Subcutaneous abdominal adipose tissue (tissue), 5 donors: ENCODE measurements around the gene AQP5.
A peak's percentile ranks its signal among the peaks of the same experiment; 100 is the strongest.

ENCODE experiments used
- H3K27ac ChIP-seq: one replicate; pipeline ENCODE4 v1.7.0; 2013; ENCODE audit warnings: low read depth, mild to moderate bottlenecking, inconsistent platforms, low read length, moderate library complexity
- H3K27me3 ChIP-seq, 5 donors: one replicate each; pipeline ENCODE4 v1.7.0; 2013; ENCODE audit warnings: low read length in 5 of 5, inconsistent platforms in 1 of 5; ENCODE audit not compliant: control insufficient read depth in 5 of 5, insufficient read depth in 4 of 5
- H3K36me3 ChIP-seq, 5 donors: one replicate each; pipeline ENCODE4 v1.7.0; 2013; ENCODE audit warnings: low read length in 5 of 5; ENCODE audit not compliant: control insufficient read depth in 5 of 5, insufficient read depth in 5 of 5
- H3K4me1 ChIP-seq, 5 donors: one replicate each; pipeline ENCODE4 v1.7.0; 2013; ENCODE audit warnings: low read length in 5 of 5, mild to moderate bottlenecking in 3 of 5, moderate library complexity in 1 of 5; ENCODE audit not compliant: control insufficient read depth in 5 of 5, insufficient read depth in 5 of 5
- H3K4me3 ChIP-seq, 5 donors: one replicate each; pipeline ENCODE4 v1.7.0; 2013; ENCODE audit warnings: low read length in 5 of 5, low read depth in 1 of 5
- H3K9ac ChIP-seq, 5 donors: one replicate each; pipeline ENCODE4 v1.7.0; 2013; ENCODE audit warnings: low read length in 5 of 5, mild to moderate bottlenecking in 4 of 5, moderate library complexity in 3 of 5
- H3K9me3 ChIP-seq, 5 donors: one replicate each; pipeline ENCODE4 v1.7.0; 2013; ENCODE audit warnings: low read length in 5 of 5; ENCODE audit not compliant: control insufficient read depth in 5 of 5
- donor health status: healthy.
- donor health status: healthy.
- donor health status: healthy.
- donor health status: healthy.
- donor health status: healthy.

Gene AQP5

DNA sequence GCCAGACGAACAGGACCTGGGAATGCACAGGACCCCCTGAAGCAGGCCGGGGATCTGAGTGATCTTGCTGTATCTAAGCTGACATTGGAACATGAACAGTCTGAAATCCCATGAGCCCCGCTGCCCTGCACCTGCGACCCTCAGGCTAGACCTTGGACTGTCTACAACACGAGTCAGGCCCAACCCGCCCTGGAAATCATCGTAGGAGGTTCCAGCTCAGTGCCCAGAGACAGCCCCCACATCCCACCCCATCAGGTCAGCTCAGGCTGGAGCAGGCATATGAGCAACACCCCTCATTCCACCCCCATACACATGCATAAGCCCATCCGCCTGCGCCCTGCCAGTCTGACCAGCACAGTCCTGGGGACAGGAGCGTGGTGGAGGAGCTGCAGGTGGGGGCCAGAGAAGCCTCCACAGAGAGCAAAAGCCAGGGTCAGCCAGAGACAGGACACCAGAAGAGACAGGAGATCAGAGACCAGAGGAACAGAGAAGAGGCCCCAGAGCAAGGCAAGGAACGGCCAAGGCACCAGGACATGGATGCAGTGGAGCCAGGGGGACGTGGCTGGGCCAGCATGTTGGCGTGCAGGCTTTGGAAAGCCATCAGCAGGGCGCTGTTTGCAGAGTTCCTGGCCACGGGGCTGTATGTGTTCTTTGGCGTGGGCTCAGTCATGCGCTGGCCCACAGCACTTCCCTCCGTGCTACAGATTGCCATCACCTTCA lies 11.1 kb downstream of the AQP5 start, which contains the start of gene AQP6:
Gene AQP6, plus strand, starts transcription at position 307 of the 720 bp plus-strand sequence. Its CDS starts 227 bp downstream, at position 534.
- H3K4me1 ChIP-seq, result peaks cover 2 to 29% (median 12%) of the 10 kb centered on the region in 5 donors
- peaks cover 0 to 20% (median 5%) of the 10 kb centered on the region in 5 donors for H3K27me3 ChIP-seq
- no peak within 1 kb of the TSS for H3K9ac ChIP-seq
- H3K9me3 ChIP-seq, result no peaks in the 10 kb centered on the region
- H3K4me3 ChIP-seq, result no peak within 1 kb of the TSS
- H3K36me3 ChIP-seq, result no peaks in the 10 kb centered on the region
- no peak within 1 kb of the TSS for H3K27ac ChIP-seq

DNA sequence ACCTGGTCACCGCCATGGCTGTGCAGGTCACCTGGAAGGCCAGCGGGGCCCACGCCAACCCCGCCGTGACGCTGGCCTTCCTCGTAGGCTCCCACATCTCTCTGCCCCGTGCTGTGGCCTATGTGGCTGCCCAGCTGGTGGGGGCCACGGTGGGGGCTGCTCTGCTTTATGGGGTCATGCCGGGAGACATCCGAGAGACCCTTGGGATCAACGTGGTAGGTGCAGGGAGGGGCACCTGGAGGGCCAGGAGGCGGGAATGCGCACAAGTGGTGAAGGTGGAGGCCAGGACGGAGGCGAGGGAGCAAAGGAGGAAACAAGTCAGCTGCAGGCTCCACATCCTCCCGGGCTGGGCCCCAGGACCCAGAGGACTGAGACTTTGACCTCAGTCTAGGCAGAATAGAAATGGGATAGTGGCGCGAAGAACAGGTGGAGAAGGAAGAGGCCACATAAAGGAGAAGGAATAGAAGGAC lies 11.7 kb downstream of the AQP5 start:
- no peak overlapping the region for H3K4me3 ChIP-seq
- H3K27me3 ChIP-seq, result peaks cover 0 to 17% (median 5%) of the 10 kb centered on the region in 5 donors
- H3K27ac ChIP-seq, result no peak overlapping the region
- H3K9me3 ChIP-seq, result no peaks in the 10 kb centered on the region
- no peak overlapping the region for H3K9ac ChIP-seq
- no peaks in the 10 kb centered on the region for H3K36me3 ChIP-seq
- peaks cover 2 to 27% (median 12%) of the 10 kb centered on the region in 5 donors for H3K4me1 ChIP-seq

DNA sequence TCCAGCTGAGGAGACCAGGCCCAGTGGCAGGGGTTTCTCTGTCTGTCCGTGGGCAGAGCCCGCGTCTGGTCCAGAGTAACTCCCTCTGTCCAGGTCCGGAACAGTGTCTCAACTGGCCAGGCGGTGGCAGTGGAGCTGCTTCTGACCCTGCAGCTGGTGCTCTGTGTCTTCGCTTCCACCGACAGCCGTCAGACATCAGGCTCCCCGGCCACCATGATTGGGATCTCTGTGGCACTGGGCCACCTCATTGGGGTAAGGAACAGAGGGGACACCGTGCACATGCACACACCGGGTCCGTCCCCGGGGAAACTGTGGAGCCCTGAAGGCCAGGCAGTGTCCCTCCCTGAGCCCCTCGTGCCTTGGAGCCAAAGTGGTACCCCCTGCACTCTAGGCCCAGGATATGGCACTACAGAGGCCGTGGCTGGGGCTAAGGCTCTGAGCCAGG lies 12.6 kb downstream of the AQP5 start:
- H3K27me3 ChIP-seq, result peaks cover 0 to 10% (median 5%) of the 10 kb centered on the region in 5 donors
- H3K9ac ChIP-seq, result no peak overlapping the region
- H3K36me3 ChIP-seq, result no peaks in the 10 kb centered on the region
- no peak overlapping the region for H3K27ac ChIP-seq
- no peak overlapping the region for H3K4me3 ChIP-seq
- H3K4me1 ChIP-seq, result peaks cover 2 to 27% (median 12%) of the 10 kb centered on the region in 5 donors
- no peaks in the 10 kb centered on the region for H3K9me3 ChIP-seq

DNA sequence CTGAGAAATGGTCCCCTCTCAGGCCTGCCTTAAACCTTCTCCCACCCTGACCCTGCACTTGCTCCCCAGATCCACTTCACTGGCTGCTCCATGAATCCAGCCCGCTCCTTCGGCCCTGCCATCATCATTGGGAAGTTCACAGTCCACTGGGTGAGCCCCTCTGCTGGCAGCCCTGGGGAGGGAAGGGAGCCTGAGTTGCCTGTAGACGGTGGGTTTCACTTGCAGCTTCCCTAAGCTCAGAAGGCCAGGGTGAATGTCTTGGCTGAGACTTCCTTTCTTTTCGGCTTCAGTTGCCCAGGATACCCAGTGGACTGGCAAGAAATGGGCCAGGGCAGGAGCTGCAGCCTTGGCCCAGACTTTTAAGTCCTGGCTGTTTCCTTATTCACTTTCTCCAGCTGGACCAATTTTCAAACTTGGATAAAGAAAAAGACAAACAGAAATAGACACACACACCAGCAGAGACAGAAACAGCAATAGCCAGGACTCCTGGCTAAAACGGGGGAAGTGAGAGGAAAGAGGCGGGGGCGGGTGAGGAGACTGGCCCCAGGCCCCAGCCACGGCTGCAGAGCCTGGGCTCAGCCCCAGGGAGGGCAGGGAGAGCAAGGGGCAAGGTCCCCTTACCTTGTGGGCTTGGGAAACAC lies 13.1 kb downstream of the AQP5 start:
- Histone ChIP-seq H3K4me1 (peaks cover 2 to 27% (median 12%) of the 10 kb centered on the region in 5 donors), H3K27ac (no peak overlapping the region), H3K36me3 (no peaks in the 10 kb centered on the region), H3K27me3 (peaks cover 0 to 7% (median 5%) of the 10 kb centered on the region in 5 donors), H3K9ac (no peak overlapping the region), H3K9me3 (no peaks in the 10 kb centered on the region), H3K4me3 (no peak overlapping the region)

DNA sequence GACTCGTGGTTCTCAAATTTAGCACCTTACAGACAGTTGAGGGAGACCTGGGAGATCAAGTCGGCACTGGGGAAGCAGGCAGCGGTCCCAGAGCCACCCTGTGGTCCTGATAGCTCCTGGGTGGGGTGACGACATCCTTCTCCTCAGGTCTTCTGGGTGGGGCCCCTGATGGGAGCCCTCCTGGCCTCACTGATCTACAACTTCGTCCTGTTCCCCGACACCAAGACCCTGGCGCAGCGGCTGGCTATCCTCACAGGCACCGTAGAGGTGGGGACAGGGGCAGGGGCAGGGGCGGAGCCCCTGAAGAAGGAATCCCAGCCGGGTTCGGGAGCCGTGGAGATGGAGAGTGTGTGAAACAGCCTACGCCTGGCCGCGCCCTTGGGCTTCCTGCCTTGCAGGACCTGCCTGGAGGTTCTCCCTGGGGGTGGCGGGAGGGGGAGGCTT lies 13.7 kb downstream of the AQP5 start:
- peaks cover 0 to 7% (median 0%) of the 10 kb centered on the region in 5 donors for H3K27me3 ChIP-seq
- H3K4me3 ChIP-seq, result no peak overlapping the region
- H3K4me1 ChIP-seq, result peaks cover 2 to 27% (median 12%) of the 10 kb centered on the region in 5 donors
- H3K9ac ChIP-seq, result no peak overlapping the region
- H3K9me3 ChIP-seq, result no peaks in the 10 kb centered on the region
- H3K27ac ChIP-seq, result no peak overlapping the region
- no peaks in the 10 kb centered on the region for H3K36me3 ChIP-seq

DNA sequence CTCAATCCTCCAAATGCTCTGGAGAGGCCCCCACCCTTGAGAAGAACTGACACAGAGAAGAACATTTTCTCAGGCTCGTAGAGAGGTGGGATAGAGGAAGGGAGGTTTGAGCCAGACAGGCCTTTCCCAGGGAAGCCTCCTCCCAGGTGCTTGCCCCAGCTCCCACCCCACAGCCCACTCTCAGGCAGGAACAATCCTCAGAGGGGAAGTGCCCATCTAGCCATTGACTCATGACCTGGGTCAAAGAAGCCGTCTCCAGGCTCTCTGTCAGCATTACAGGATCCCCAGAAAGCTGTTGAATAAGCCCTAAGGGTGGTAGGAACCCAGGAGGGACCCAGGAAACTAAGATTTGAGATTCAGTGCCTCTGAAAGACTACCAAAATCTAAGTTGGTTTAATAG lies 14.9 kb downstream of the AQP5 start:
- Histone ChIP-seq H3K4me1 (peaks cover 2 to 24% (median 12%) of the 10 kb centered on the region in 5 donors), H3K27me3 (peaks cover 0 to 7% (median 0%) of the 10 kb centered on the region in 5 donors), H3K9me3 (no peaks in the 10 kb centered on the region), H3K27ac (no peak overlapping the region), H3K36me3 (no peaks in the 10 kb centered on the region), H3K9ac (no peak overlapping the region), H3K4me3 (no peak overlapping the region)

DNA sequence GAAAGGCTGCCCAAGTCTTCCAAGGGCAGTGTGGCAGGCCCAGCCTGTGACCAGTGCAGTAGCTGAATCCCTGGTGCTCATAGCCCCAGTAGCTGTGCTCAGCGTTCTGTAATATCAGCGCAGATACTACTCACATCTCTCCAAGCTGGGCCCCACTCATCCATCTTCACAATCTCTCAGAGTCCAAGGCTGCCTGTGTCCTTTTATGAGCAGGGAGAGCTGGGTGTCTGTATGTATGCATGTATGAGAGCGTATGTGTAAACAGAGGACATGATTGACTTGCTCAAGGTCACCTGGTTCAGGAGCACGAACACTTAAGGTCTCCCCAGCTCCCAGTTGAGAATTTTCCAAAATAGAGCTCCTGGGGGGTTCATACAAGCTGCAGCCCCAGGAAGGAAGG lies 16.5 kb downstream of the AQP5 start:
- Histone ChIP-seq H3K9me3 (no peaks in the 10 kb centered on the region), H3K9ac (peak overlapping the region in 1 of 5 donors; percentile 46), H3K36me3 (no peaks in the 10 kb centered on the region), H3K4me3 (no peak overlapping the region), H3K4me1 (peaks cover 2 to 14% (median 12%) of the 10 kb centered on the region in 5 donors), H3K27me3 (peaks cover 0 to 7% (median 0%) of the 10 kb centered on the region in 5 donors), H3K27ac (no peak overlapping the region)

DNA sequence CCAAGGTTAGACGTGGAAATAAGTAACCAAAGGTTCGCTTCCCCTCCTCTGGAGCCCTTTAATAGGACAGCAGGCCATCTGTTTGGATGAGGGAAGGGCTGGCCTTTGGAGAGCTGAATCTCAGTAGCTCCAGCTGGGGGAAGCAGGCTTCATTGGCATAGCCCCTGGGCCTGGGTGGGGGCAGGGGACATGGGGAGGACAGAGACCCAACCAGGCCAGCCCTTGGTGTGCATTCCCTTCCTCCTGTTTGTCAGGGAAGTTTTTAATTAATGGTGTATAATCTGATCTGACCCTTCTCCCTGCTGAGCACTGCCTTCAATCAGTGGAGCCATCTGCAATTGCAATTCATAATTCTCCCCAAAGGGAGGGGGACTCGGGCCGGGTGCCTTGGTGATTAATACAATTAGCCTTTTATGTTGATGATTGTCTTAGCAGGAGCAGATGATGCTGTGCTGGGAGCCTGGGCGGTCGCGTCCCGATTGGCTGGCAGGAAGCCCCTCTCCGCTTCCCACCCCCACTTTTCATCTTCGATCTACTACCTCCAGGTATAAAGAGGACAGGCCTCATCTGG lies 17.4 kb downstream of the AQP5 start:
- Histone ChIP-seq H3K4me3 (no peak overlapping the region), H3K27ac (no peak overlapping the region), H3K36me3 (no peaks in the 10 kb centered on the region), H3K4me1 (peaks cover 2 to 18% (median 14%) of the 10 kb centered on the region in 5 donors), H3K9ac (no peak overlapping the region), H3K9me3 (no peaks in the 10 kb centered on the region), H3K27me3 (peaks cover 0 to 9% (median 4%) of the 10 kb centered on the region in 5 donors)

DNA sequence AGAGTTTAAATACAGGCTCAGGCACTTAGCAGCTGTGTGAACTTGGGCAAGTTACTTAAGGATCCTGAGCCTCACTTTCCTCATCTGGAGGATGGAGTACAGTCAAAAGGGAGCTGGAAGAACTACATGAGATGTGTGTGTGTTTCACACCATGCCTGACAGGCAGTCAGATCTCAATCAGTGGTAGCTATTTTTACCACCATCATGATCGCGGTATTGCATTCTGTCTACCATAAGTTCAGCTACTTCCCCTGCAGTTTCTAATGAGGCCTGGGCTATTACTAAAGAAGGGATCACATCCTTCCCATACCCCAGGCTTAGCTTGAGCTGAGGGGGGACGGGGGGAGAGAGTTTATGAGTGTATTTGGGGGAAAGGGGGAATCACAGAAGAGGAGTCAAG lies 18.1 kb downstream of the AQP5 start:
- Histone ChIP-seq H3K4me1 (peaks cover 2 to 13% (median 7%) of the 10 kb centered on the region in 5 donors), H3K9me3 (no peaks in the 10 kb centered on the region), H3K27me3 (peaks cover 0 to 9% (median 4%) of the 10 kb centered on the region in 5 donors), H3K36me3 (no peaks in the 10 kb centered on the region), H3K27ac (no peak overlapping the region), H3K4me3 (no peak overlapping the region), H3K9ac (no peak overlapping the region)
